NCI-H446 (cell line): ENCODE data around the gene SELENOH.

Experiments
- DNase-seq, 2 experiments: peaks; one replicate each; lab custom pipeline; 2025; lab: John Stamatoyannopoulos, UW

SELENOH gene

GRCh38 chr11:57781529-57781943, 40.2 kb downstream of the SELENOH start:
- DNase-seq: no peak

GRCh38 chr11:57785072-57785471, 43.8 kb downstream of the SELENOH start:
- DNase-seq: no peak

GRCh38 chr11:57786436-57786835, 45.1 kb downstream of the SELENOH start:
- DNase-seq: peak in 1 of 2 experiments; percentile 7

- no peak for DNase-seq
Observed at GRCh38 chr11:57787006-57787604, 45.8 kb downstream of the SELENOH start.

- no peak for DNase-seq
Observed at GRCh38 chr11:57787920-57788702, 46.8 kb downstream of the SELENOH start.

GRCh38 chr11:57788703-57789088, 47.4 kb downstream of the SELENOH start:
- no peak for DNase-seq

GRCh38 chr11:57791321-57792059, 50.2 kb downstream of the SELENOH start:
- DNase-seq: no peak

- DNase-seq: no peak
Observed at GRCh38 chr11:57792060-57792541, 50.8 kb downstream of the SELENOH start.

GRCh38 chr11:57792870-57793269, 51.6 kb downstream of the SELENOH start:
- DNase-seq: no peak
